ENCODE results near the gene MINPP1. TPM values are rescaled to one million over a fixed set of nuclear protein-coding genes. Genes with fewer than 3 reads are reported as not detected.

Gene MINPP1
- total and polyA plus RNA-seq, 4 donors, result 4.0 to 10.3 (median 8.6) TPM

DNA sequence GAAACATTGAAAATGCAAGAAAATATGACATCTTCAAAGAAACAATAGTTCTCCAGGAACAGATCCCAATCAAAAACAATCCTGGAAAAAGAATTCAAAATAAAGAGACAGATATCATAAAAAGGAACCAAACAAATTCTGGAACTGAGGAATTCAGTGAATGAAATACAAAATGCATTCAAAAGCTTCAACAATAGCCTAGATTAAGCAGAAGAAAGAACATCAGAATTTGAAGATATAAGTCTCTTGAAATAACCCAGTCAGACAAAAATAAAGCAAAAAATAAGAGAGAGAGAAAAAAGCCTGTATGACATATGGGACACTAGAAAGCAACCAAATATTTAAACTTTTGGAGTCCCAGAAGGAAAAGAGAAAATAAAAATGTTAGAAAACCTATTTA, 60.3 kb downstream of the MINPP1 start:
- H3K36me3 ChIP-seq (ENCODE audit: control insufficient read depth in 1 of 2, insufficient read depth in 2 of 2, low read length in 1 of 2), result no peaks in the 10 kb centered on the region
- no peak for ATAC-seq (ENCODE audit: low FRiP score)
- peaks cover 4% of the 10 kb centered on the region for H3K9me3 ChIP-seq (ENCODE audit: control insufficient read depth, low read length)
- no peak overlapping the region for H3K4me3 ChIP-seq (ENCODE audit: low read length in 2 of 2)
- DNase-seq, result no peak
- H3K27me3 ChIP-seq (ENCODE audit: control insufficient read depth in 1 of 2, insufficient read depth in 2 of 2, low read length in 1 of 2), result no peaks in the 10 kb centered on the region
- no peak overlapping the region for H3K27ac ChIP-seq (ENCODE audit: low read depth in 1 of 2, low read length in 2 of 2)
- H3K4me1 ChIP-seq (ENCODE audit: control insufficient read depth in 1 of 2, insufficient read depth in 2 of 2, low read length in 2 of 2), result no peaks in the 10 kb centered on the region
- intact Hi-C loops (cut with DNase I), result no loop called here

DNA sequence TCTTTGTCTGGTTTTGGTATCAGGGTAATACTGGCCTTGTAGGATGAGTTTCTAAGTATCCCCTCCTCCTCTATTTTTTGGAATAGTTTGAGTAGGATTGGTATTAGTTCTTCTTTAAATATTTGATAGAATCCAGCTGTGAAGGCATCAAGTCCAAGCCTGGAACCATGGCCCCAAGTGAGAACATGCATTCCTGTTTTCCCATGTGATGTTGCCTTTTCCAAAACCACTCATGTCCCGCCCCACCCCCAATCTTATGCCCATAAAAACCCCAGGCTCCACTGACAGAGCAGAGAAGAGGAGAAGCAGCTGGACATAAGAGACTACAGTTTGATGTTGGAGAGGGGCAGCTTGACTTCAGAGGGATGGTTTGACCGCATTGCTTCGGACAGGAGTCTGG, 71.2 kb downstream of the MINPP1 start:
- Histone ChIP-seq H3K27me3 (ENCODE audit: control insufficient read depth in 1 of 2, insufficient read depth in 2 of 2, low read length in 1 of 2) (no peaks in the 10 kb centered on the region), H3K27ac (ENCODE audit: low read depth in 1 of 2, low read length in 2 of 2) (no peak overlapping the region), H3K4me3 (ENCODE audit: low read length in 2 of 2) (no peak overlapping the region), H3K9me3 (ENCODE audit: control insufficient read depth, low read length) (no peaks in the 10 kb centered on the region), H3K36me3 (ENCODE audit: control insufficient read depth in 1 of 2, insufficient read depth in 2 of 2, low read length in 1 of 2) (no peaks in the 10 kb centered on the region), H3K4me1 (ENCODE audit: control insufficient read depth in 1 of 2, insufficient read depth in 2 of 2, low read length in 2 of 2) (no peaks in the 10 kb centered on the region)
- no peak for ATAC-seq (ENCODE audit: low FRiP score)
- DNase-seq, result no peak
- 94 to 96% methylated on average over 3 of the region's 3 CpGs for WGBS, 2 donors
- intact Hi-C loops (cut with DNase I), result no loop called here

DNA sequence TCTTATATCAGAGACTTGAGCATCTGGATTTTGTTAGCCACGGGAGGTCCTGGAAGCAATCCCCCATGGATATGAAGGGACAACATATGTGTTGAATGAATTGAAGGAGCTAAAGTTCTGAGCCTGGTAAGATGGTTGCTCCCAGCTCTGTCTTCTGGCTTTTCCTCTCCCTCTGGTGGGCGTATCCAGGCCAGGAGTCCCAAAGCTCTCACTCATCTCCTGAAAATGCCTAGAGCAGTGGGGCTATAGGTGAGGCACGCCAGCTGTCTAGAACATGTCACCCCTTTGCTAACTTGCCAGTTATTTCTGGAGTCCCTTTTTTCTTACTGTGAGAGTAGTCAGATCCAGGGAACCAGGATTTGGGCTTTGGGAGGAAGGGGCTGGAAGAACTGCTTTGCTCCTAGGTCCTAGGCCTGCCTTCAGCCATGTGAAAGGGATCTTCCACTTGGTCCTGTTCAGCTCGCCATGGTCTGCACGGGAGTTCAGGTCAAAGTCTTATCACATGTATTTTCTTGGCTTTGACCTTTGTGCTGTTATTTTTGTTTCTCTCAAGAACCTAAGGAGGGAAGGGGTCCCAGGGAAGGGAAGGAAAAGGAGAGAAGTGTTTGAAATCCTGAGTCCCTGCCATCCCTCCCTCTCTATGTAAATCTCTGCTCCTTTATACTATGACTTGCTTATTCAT, 73.6 kb downstream of the MINPP1 start:
- Histone ChIP-seq H3K9me3 (ENCODE audit: control insufficient read depth, low read length) (no peaks in the 10 kb centered on the region), H3K4me3 (ENCODE audit: low read length in 2 of 2) (no peak overlapping the region), H3K4me1 (ENCODE audit: control insufficient read depth in 1 of 2, insufficient read depth in 2 of 2, low read length in 2 of 2) (no peaks in the 10 kb centered on the region), H3K36me3 (ENCODE audit: control insufficient read depth in 1 of 2, insufficient read depth in 2 of 2, low read length in 1 of 2) (no peaks in the 10 kb centered on the region), H3K27ac (ENCODE audit: low read depth in 1 of 2, low read length in 2 of 2) (no peak overlapping the region), H3K27me3 (ENCODE audit: control insufficient read depth in 1 of 2, insufficient read depth in 2 of 2, low read length in 1 of 2) (no peaks in the 10 kb centered on the region)
- no peak for DNase-seq
- intact Hi-C loops (cut with DNase I), result no loop called here
- ATAC-seq (ENCODE audit: low FRiP score), result peak; percentile 7
- WGBS, 2 donors, result 91 to 92% methylated on average over 5 of the region's 5 CpGs

DNA sequence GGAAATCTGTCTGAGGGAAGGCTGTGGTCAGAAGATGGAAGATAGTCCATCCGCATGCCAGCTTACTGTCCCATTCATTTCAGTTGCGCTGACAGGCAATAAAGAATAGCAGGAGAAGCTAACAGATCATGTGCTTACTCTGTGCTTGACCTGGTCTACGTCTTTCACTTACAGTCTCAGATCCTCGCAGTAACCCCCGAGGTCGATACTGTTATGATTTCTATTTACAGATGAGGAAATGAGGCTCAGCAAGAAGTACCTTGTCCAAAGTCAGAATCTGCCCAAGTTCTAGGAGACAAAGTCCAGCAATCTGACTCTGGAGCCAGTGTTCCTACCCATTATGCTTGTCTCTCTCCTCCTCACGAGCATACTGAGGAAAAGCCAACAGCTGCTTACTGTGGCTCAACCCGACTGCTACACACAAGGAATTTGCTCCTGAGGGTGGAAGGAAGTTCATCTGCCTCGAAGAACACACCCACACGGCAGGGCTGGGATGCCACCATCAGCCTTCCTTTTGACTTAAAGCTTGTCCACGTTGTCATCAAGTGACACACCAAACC, 74.2 kb downstream of the MINPP1 start:
- Histone ChIP-seq H3K4me3 (ENCODE audit: low read length in 2 of 2) (no peak overlapping the region), H3K27me3 (ENCODE audit: control insufficient read depth in 1 of 2, insufficient read depth in 2 of 2, low read length in 1 of 2) (no peaks in the 10 kb centered on the region), H3K36me3 (ENCODE audit: control insufficient read depth in 1 of 2, insufficient read depth in 2 of 2, low read length in 1 of 2) (no peaks in the 10 kb centered on the region), H3K9me3 (ENCODE audit: control insufficient read depth, low read length) (no peaks in the 10 kb centered on the region), H3K4me1 (ENCODE audit: control insufficient read depth in 1 of 2, insufficient read depth in 2 of 2, low read length in 2 of 2) (no peaks in the 10 kb centered on the region), H3K27ac (ENCODE audit: low read depth in 1 of 2, low read length in 2 of 2) (no peak overlapping the region)
- ATAC-seq (ENCODE audit: low FRiP score) (peak; percentile 73), DNase-seq (no peak)
- intact Hi-C loops (cut with DNase I), result no loop called here
- WGBS, 2 donors, result 34 to 37% methylated on average over 11 of the region's 11 CpGs

DNA sequence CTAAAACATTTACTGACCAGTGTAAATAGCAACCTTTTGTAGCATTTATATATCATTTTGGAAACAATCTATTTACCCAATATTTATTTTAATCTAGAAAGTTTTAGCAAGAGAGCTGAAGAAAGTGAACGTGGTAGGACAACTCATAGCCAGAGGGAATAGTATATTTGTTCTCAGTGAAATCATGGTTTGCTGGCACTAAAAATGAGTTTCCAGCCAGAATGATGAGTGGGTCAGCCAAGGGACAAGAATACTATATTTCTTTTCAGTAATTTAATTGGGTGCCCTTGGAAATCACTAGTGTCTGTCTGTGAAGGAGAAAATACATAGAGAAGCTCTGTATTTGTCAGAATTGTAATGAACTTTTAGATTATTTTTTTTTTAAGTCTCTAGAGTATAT, 74.9 kb downstream of the MINPP1 start:
- H3K27ac ChIP-seq (ENCODE audit: low read depth in 1 of 2, low read length in 2 of 2), result no peak overlapping the region
- intact Hi-C loops (cut with DNase I), result no loop called here
- DNase-seq, result no peak
- no peaks in the 10 kb centered on the region for H3K36me3 ChIP-seq (ENCODE audit: control insufficient read depth in 1 of 2, insufficient read depth in 2 of 2, low read length in 1 of 2)
- no peaks in the 10 kb centered on the region for H3K4me1 ChIP-seq (ENCODE audit: control insufficient read depth in 1 of 2, insufficient read depth in 2 of 2, low read length in 2 of 2)
- WGBS, 2 donors, result 3 to 8% methylated on average over 1 of the region's 1 CpG
- H3K4me3 ChIP-seq (ENCODE audit: low read length in 2 of 2), result no peak overlapping the region
- peak; percentile 48 for ATAC-seq (ENCODE audit: low FRiP score)
- H3K9me3 ChIP-seq (ENCODE audit: control insufficient read depth, low read length), result no peaks in the 10 kb centered on the region
- H3K27me3 ChIP-seq (ENCODE audit: control insufficient read depth in 1 of 2, insufficient read depth in 2 of 2, low read length in 1 of 2), result no peaks in the 10 kb centered on the region

DNA sequence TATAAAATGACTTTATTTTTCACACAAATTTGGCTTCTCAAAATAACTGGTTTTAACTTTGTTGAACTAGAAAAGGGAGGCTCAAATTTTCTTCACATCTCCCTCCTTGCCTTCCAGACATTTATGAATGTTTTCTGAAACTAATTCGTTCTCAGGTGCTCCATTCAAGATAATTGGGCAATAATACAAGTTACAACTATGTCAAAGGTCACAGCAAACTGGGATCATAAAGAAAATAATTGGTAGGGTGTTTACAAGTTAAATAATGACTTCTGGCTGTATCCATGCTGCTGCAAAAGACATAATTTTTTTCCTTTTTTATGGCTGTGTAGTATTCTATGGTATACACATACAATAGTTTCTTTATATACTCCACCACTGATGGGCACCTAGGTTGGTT, 75.3 kb downstream of the MINPP1 start:
- H3K9me3 ChIP-seq (ENCODE audit: control insufficient read depth, low read length), result no peaks in the 10 kb centered on the region
- ATAC-seq (ENCODE audit: low FRiP score), result no peak
- H3K36me3 ChIP-seq (ENCODE audit: control insufficient read depth in 1 of 2, insufficient read depth in 2 of 2, low read length in 1 of 2), result no peaks in the 10 kb centered on the region
- H3K27ac ChIP-seq (ENCODE audit: low read depth in 1 of 2, low read length in 2 of 2), result no peak overlapping the region
- no peaks in the 10 kb centered on the region for H3K4me1 ChIP-seq (ENCODE audit: control insufficient read depth in 1 of 2, insufficient read depth in 2 of 2, low read length in 2 of 2)
- WGBS, 2 donors, result 33 to 65% methylated on average over 1 of the region's 1 CpG
- no peak overlapping the region for H3K4me3 ChIP-seq (ENCODE audit: low read length in 2 of 2)
- H3K27me3 ChIP-seq (ENCODE audit: control insufficient read depth in 1 of 2, insufficient read depth in 2 of 2, low read length in 1 of 2), result no peaks in the 10 kb centered on the region
- intact Hi-C loops (cut with DNase I), result no loop called here
- no peak for DNase-seq

DNA sequence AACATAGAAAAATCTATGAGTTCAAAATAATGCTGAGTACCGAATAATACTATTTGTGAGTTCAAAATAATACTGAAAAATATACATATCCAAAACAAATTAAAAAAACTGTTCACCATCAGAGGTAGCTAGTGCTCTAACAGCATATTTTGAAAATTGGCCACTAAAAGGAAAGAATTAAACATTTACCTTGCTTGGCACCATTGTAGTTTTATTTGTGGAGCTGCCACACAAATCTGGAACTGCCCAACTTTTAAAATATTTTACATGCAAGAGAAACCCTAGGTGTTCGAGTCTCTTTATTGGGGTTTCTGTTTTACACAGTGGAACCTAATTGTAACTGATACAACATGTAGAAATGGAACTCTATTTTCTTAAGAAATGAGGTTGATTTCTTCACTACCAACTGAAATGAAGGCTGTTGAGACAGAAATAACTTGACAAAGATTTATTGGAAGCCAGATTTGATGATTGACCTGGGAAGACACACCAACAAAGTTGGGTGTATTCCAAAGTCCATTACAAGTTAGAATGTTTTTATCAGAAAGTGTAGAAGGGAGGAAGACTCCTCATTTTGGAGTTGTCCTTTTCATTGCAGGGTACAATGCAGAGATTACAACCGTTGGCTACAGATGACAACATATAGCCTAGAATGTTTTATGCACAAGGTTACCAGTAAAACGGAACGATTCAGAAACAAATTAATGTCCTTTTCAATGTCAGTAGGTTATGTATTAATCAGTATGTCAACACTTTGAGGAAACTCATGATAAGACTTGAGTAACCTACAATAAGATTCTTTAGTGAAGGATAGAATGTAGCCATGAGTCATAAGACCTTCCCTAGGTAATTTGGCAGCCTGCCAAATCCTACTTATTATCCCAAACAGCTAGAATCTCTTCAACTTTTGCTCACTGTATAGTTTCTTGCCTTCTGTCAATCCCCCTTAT, 81.1 kb downstream of the MINPP1 start:
- no peak for ATAC-seq (ENCODE audit: low FRiP score)
- no peak overlapping the region for H3K27ac ChIP-seq (ENCODE audit: low read depth in 1 of 2, low read length in 2 of 2)
- no peaks in the 10 kb centered on the region for H3K27me3 ChIP-seq (ENCODE audit: control insufficient read depth in 1 of 2, insufficient read depth in 2 of 2, low read length in 1 of 2)
- H3K36me3 ChIP-seq (ENCODE audit: control insufficient read depth in 1 of 2, insufficient read depth in 2 of 2, low read length in 1 of 2), result no peaks in the 10 kb centered on the region
- no peaks in the 10 kb centered on the region for H3K9me3 ChIP-seq (ENCODE audit: control insufficient read depth, low read length)
- intact Hi-C loops (cut with DNase I), result no loop called here
- 45 to 52% methylated on average over 5 of the region's 5 CpGs for WGBS, 2 donors
- no peaks in the 10 kb centered on the region for H3K4me1 ChIP-seq (ENCODE audit: control insufficient read depth in 1 of 2, insufficient read depth in 2 of 2, low read length in 2 of 2)
- no peak for DNase-seq
- no peak overlapping the region for H3K4me3 ChIP-seq (ENCODE audit: low read length in 2 of 2)

DNA sequence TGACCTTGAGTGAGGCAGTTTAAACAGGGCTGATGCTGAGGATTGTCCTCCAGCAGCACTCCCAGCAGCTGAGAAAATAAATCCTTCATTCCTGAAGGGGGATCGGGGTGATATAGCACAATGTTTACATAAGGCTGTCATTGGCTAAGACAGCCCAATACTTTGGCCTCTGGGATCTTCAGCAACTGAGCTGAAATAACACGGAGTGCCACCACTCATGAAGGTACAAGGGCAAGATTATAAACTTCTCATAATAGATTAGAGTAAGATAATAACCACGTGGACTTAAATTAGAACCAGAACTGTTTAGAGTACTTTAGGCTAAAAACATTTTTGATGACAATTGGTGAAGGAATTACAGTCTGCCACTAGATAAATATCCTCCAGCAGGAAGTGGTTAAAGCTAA, 85.0 kb downstream of the MINPP1 start:
- H3K4me3 ChIP-seq (ENCODE audit: low read length in 2 of 2), result no peak overlapping the region
- H3K27ac ChIP-seq (ENCODE audit: low read depth in 1 of 2, low read length in 2 of 2), result no peak overlapping the region
- no peaks in the 10 kb centered on the region for H3K9me3 ChIP-seq (ENCODE audit: control insufficient read depth, low read length)
- DNase-seq (no peak), ATAC-seq (ENCODE audit: low FRiP score) (no peak)
- no peaks in the 10 kb centered on the region for H3K27me3 ChIP-seq (ENCODE audit: control insufficient read depth in 1 of 2, insufficient read depth in 2 of 2, low read length in 1 of 2)
- H3K36me3 ChIP-seq (ENCODE audit: control insufficient read depth in 1 of 2, insufficient read depth in 2 of 2, low read length in 1 of 2), result no peaks in the 10 kb centered on the region
- intact Hi-C loops (cut with DNase I), result no loop called here
- H3K4me1 ChIP-seq (ENCODE audit: control insufficient read depth in 1 of 2, insufficient read depth in 2 of 2, low read length in 2 of 2), result no peaks in the 10 kb centered on the region
- WGBS, 2 donors, result 39 to 50% methylated on average over 3 of the region's 3 CpGs

All from aorta (tissue), 5 donors.